NT2/D1 (cell line): Measurements from ENCODE around the gene CTNNA3.

Experiments
- SUZ12 ChIP-seq: IDR thresholded peaks from 2 replicates; pipeline ENCODE4 v1.6.1; 2011; ENCODE audit not compliant: insufficient read length, insufficient read depth; ENCODE audit errors: extremely low read depth
- YY1 ChIP-seq: IDR thresholded peaks from 2 replicates; pipeline ENCODE4 v1.6.1; 2011; ENCODE audit not compliant: insufficient read length, insufficient read depth

DNA sequence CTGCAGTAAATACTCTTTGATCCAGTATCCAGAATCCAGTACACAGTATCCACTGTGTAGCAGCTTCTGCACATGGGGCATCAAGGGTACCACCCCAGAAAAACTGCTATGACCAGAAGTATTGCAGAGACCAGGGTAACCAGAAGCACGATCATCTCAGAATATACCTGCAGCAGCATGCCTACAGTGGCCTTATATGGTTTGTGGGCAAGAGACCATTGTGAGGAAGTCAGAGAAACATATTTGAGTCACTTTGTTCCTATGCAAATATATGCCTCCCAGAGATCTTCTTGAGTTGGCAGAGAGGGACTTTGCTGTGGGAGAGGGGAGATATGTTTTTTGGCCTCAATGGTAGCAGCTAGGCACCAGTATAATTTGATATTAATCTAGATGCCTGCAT, 976.5 kb downstream of the CTNNA3 start:
- TF ChIP-seq YY1 (no peak), SUZ12 (no peak)
